ENCODE results near the gene SPAG9. TPM values are rescaled to one million over a fixed set of nuclear protein-coding genes. Genes with fewer than 3 reads are reported as not detected.
"Not testable (repeated sequence)": the region's sequence is repeated elsewhere in the genome, so short reads cannot be mapped to it uniquely, and the experiment has no call there.

The SPAG9 gene
- total RNA-seq, 2 donors from 2014 or later, result 50.4 to 127 TPM

DNA sequence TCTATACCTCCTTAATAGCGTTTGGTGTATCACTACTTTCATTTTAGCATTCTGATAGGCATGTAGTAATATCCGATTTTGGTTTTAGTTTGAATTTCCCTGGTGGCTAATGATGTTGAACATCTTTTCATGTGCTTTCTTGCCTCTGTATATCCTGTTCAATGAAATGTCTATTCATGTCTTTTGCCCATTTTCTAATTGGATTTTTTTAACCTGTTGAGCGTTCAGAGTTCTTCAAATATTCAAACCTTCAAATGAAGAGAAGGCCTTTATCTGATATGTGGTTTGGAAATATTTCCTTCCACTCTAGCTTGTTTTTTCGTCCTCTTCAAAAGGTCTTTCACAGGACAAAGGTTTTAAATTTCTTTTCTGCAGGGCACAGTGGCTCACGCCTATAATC is 30.3 kb upstream of the SPAG9 start:
- Mint-ChIP-seq H3K27me3 (no peaks in the 10 kb centered on the region), H3K9me3 (no peaks in the 10 kb centered on the region)
- no peak for ATAC-seq (replicated peaks)

DNA sequence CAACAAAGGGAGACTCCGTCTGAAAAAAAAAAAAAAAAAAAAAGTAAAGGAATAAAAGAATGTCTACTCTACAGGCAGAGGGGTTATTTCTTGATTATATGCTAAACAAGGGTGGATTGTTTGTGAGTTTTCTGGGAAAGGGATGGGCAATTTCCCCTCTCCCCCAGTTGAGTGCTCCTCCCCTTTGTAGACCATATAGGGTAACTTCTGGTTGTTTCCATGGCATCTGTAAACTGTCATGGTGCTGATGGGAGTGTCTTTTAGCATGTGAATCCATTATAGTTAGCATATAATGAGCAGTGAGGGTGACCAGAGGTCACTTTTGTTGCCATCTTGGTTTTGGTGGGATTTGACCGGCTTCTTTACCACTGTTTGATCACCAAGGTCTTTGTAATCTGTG is 28.5 kb upstream of the SPAG9 start:
- no peak overlapping the region for H3K4me3 Mint-ChIP-seq
- peaks cover 17% of the 10 kb centered on the region for H3K4me1 Mint-ChIP-seq
- H3K9me3 Mint-ChIP-seq, result no peaks in the 10 kb centered on the region
- ATAC-seq (replicated peaks), result no peak
- peak overlapping the region; percentile 20 for H3K27ac Mint-ChIP-seq
- no peaks in the 10 kb centered on the region for H3K36me3 Mint-ChIP-seq (ENCODE audit: low read depth)
- H3K27me3 Mint-ChIP-seq, result no peaks in the 10 kb centered on the region

More for the DNA sequence above, 30.3 kb upstream of the SPAG9 start:
- Mint-ChIP-seq H3K36me3 (ENCODE audit: low read depth) (no peaks in the 10 kb centered on the region), H3K27ac (no peak overlapping the region), H3K4me3 (no peak overlapping the region), H3K4me1 (peaks cover 17% of the 10 kb centered on the region)

DNA sequence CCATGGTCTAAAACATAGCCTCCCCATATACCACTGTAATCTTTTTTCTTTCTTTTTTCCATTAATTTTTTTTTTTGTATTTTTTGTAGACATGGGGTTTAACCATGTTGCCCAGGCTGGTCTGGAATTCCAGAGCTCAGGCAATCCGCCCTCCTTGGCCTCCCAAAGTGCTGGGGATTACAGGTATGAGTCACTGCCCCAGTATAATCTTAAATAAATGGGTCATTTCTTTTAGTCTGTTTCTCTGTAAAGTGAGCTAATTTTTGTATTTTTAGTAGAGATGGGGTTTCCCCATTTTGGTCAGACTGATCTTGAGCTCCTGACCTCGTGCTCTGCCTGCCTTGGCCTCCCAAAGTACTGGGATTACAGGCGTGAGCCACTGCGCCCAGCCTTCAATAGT is 27.0 kb upstream of the SPAG9 start:
- Mint-ChIP-seq H3K4me1 (peaks cover 17% of the 10 kb centered on the region), H3K27ac (peak overlapping the region; percentile 99), H3K9me3 (no peaks in the 10 kb centered on the region), H3K27me3 (no peaks in the 10 kb centered on the region), H3K4me3 (peak overlapping the region; percentile 69), H3K36me3 (ENCODE audit: low read depth) (no peaks in the 10 kb centered on the region)
- ATAC-seq (replicated peaks), result peak; percentile 75

DNA sequence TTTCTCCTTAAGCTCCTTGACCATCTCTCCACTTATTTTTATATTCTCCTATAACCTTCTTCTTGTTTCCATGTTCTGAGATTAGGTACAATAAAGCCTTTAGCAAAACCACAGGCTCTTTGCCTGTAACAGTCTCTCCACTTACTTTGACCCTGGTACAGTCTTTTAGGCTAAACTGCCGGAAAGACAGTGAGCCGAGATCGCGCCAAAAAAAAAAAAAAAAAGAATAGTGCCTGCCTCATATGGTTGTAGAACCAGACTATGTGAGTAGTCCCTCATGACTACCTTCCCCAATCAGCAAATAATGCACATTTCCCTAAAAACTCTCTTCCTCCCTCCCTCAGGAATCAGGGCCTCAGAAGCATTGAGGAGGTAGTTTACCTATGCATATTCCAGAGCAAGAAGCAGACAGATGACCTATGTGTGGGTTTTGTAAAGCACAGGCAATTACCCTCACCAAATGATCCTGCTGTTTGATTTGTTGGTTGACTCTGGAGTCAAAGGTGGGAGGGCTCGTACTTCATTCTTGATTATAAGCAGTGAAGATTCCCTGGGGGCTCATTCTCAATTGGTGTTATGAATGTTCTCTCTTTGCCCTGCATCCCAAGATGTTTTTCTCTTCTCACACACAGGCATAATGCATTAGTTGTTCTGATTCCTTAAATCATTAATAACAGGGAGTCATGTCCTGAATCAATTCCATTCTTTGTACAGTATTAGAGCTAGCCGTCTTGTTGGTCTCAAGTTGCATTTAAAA is 23.8 kb upstream of the SPAG9 start:
- Mint-ChIP-seq H3K36me3 (ENCODE audit: low read depth) (no peaks in the 10 kb centered on the region), H3K4me1 (peaks cover 17% of the 10 kb centered on the region), H3K9me3 (no peaks in the 10 kb centered on the region), H3K4me3 (no peak overlapping the region), H3K27me3 (no peaks in the 10 kb centered on the region), H3K27ac (peak overlapping the region; percentile 4)
- ATAC-seq (replicated peaks), result no peak

DNA sequence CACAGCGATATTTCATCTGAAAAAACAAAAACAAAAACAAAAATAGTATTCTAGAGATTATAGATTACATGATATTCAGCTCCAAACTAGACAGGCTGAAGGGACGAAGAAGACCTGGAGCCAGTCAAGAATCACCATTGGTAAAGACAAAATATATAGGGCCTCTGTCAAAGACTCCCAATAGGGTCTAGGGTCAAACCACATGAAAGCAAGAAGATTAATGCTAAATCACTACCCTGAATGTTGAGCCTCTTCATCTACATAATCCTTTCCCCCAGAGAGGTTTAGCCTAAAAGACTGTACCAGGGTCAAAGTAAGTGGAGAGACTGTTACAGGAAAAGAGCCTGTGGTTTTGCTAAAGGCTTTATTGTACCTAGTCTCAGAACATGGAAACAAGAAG is 21.9 kb upstream of the SPAG9 start:
- Mint-ChIP-seq H3K27ac (peak overlapping the region; percentile 22), H3K4me3 (no peak overlapping the region), H3K27me3 (no peaks in the 10 kb centered on the region), H3K9me3 (no peaks in the 10 kb centered on the region), H3K4me1 (peaks cover 13% of the 10 kb centered on the region), H3K36me3 (ENCODE audit: low read depth) (no peaks in the 10 kb centered on the region)
- ATAC-seq (replicated peaks), result no peak

DNA sequence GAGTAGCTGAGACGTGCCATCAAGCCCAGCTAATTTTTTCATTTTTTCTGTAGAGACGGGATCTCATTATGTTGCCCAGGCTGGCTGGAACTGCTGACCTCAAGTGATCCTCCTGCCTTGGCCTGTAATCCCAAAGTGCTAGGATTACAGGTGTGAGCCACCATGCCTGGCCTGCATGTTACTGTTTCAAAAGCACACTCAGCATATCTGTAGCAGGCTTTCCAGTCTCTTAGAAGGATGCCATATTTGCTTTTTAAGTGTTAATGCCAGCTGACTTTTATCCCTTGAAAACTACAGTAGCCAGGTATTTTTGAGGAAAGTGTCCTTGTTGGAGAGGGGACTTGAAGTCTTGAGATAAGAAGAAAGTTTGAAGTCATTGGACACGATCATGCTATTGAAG is 15.3 kb upstream of the SPAG9 start:
- Mint-ChIP-seq H3K4me3 (no peak overlapping the region), H3K36me3 (ENCODE audit: low read depth) (no peaks in the 10 kb centered on the region), H3K27ac (no peak overlapping the region), H3K4me1 (no peaks in the 10 kb centered on the region), H3K27me3 (no peaks in the 10 kb centered on the region), H3K9me3 (no peaks in the 10 kb centered on the region)
- ATAC-seq (replicated peaks), result no peak

DNA sequence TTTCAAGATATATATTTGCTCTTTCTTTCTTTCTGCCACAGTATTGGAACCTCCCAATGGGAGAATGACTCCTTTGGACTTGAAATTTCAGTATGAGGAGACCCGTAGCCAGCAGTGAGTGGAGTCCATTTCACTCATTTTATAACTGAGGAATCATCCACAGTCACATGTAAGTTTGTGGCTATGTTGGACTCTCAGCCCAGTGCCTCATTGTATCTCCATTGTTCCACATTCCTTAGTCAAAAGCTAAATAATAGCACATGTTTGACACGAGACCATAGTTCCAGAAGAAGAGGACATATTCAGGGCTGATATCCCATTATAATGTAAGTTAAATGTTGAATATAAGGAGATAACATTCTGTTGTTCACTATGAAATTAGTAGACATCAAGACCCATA is 12.7 kb upstream of the SPAG9 start:
- H3K36me3 Mint-ChIP-seq (ENCODE audit: low read depth), result no peaks in the 10 kb centered on the region
- H3K27me3 Mint-ChIP-seq, result no peaks in the 10 kb centered on the region
- no peaks in the 10 kb centered on the region for H3K4me1 Mint-ChIP-seq
- no peak overlapping the region for H3K4me3 Mint-ChIP-seq
- peak overlapping the region; percentile 36 for H3K27ac Mint-ChIP-seq
- ATAC-seq (replicated peaks), result peak; percentile 23
- no peaks in the 10 kb centered on the region for H3K9me3 Mint-ChIP-seq

DNA sequence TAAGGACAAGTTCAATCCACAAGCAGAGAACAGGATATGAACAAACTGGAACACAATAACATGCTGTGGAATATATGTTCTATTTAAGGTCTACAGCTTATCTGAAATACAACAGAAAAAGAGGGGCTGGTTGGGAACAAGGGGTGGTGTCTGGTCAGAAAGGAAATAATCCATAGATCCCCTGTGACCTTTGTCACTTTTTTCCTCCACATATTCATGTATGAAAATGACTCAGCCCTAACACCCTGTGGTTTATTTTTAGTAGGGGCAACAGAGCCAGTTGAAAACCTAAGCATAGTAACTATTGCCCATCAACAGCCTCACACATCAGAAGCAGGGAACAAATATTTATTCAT is 12.3 kb upstream of the SPAG9 start:
- no peaks in the 10 kb centered on the region for H3K36me3 Mint-ChIP-seq (ENCODE audit: low read depth)
- H3K9me3 Mint-ChIP-seq, result no peaks in the 10 kb centered on the region
- peak; percentile 69 for ATAC-seq (replicated peaks)
- peaks cover under 1% of the 10 kb centered on the region for H3K4me1 Mint-ChIP-seq
- peak overlapping the region; percentile 36 for H3K27ac Mint-ChIP-seq
- no peak overlapping the region for H3K4me3 Mint-ChIP-seq
- no peaks in the 10 kb centered on the region for H3K27me3 Mint-ChIP-seq

DNA sequence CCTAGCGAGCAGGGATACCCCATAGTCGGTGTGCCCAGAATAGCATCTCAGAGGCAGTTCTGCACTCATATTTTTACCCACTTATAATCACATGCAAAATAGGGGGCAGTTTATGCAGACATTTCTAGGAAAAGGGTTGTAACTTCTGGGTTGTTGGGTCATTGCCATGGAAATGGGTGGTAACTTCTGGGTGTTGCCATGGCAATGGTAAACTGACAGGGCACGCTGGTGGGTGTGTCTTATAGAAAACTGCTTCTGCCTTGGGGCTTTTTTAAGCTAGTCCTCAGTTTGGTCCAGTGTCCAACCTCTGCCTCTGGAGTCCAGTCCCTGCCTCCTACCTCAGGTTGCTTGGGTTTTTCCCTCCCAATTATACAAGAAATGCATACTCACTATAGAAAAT is 7.4 kb upstream of the SPAG9 start:
- Mint-ChIP-seq H3K9me3 (no peaks in the 10 kb centered on the region), H3K4me1 (peaks cover 5% of the 10 kb centered on the region), H3K36me3 (ENCODE audit: low read depth) (no peaks in the 10 kb centered on the region), H3K27ac (no peak overlapping the region), H3K4me3 (no peak overlapping the region), H3K27me3 (no peaks in the 10 kb centered on the region)
- peak; percentile 66 for ATAC-seq (replicated peaks)

DNA sequence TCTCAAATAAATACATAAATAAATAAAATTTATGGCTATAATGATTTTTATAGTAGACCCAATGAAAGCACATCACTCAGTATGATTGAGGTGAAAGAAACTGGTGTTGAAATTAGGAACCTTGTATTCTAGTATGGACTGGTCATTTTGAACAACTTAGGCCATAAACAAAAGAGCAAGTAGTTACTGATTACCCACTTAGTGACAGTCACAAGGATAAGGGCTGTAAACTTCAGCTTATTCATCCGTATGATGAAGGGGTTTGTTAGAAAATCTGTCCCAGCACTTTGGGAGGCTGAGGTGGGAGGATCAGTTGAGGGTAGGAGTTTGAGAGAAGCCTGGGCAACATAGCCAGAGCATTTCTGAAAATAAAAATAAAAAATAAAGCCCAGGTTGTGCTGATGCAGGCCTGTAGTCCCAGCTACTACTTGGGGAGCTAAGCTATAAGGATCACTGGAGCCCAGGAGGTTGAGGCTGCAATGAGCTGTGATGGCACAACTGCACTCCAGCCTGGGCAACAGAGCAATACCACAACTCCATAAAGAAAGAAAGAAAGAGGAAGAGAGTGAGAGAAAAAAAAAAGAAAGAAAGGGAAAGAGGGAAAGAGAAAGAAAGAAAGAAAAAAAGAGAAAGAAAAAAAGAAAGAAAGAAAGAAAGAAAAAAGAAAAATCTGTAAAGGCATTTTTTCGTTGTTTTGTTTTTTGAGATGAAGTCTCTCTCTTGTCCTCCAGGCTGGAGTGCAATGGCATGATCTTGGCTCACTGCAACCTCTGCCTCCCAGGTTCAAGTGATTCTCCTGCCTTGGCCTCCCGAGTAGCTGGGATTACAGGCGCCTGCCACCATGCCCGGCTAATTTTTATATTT is 4.2 kb upstream of the SPAG9 start:
- H3K36me3 Mint-ChIP-seq (ENCODE audit: low read depth), result peaks cover 12% of the 10 kb centered on the region
- no peaks in the 10 kb centered on the region for H3K27me3 Mint-ChIP-seq
- peak overlapping the region; percentile 33 for H3K27ac Mint-ChIP-seq
- H3K4me3 Mint-ChIP-seq, result no peak overlapping the region
- H3K4me1 Mint-ChIP-seq, result peaks cover 22% of the 10 kb centered on the region
- no peaks in the 10 kb centered on the region for H3K9me3 Mint-ChIP-seq
- ATAC-seq (replicated peaks), result no peak

DNA sequence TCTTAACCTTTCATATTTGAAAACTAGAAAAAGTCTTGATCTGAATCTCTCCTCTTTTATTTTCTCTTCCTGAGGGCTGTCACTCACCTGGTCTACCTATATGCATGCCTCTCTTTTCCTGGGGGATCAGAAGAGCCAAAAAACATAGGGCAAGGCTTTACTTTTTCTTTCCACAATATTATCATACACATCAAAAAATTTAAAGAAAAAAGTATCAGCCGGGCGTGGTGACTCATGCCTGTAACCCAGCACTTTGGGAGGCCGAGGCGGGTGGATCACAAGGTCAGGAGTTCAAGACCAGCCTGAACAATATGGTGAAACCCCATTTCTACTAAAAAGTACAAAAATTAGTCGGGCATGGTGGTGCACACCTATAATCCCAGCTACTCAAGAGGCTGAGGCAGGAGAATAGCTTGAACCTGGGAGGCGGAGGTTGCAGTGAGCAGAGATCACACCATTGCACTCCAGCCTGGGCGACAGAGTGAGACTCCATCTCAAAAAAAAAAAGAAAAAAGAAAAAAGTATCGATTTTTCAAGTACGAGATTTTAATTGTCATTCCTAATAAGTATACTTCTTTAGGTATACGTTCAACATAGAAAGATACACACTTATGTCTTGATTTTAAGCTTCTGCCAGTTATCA is 1.9 kb upstream of the SPAG9 start:
- Mint-ChIP-seq H3K4me1 (peaks cover 18% of the 10 kb centered on the region), H3K36me3 (ENCODE audit: low read depth) (peaks cover 35% of the 10 kb centered on the region), H3K27ac (peak overlapping the region; percentile 100), H3K4me3 (peak overlapping the region; percentile 100)
- not testable (repeated sequence) for ATAC-seq (replicated peaks); H3K9me3 Mint-ChIP-seq; H3K27me3 Mint-ChIP-seq

DNA sequence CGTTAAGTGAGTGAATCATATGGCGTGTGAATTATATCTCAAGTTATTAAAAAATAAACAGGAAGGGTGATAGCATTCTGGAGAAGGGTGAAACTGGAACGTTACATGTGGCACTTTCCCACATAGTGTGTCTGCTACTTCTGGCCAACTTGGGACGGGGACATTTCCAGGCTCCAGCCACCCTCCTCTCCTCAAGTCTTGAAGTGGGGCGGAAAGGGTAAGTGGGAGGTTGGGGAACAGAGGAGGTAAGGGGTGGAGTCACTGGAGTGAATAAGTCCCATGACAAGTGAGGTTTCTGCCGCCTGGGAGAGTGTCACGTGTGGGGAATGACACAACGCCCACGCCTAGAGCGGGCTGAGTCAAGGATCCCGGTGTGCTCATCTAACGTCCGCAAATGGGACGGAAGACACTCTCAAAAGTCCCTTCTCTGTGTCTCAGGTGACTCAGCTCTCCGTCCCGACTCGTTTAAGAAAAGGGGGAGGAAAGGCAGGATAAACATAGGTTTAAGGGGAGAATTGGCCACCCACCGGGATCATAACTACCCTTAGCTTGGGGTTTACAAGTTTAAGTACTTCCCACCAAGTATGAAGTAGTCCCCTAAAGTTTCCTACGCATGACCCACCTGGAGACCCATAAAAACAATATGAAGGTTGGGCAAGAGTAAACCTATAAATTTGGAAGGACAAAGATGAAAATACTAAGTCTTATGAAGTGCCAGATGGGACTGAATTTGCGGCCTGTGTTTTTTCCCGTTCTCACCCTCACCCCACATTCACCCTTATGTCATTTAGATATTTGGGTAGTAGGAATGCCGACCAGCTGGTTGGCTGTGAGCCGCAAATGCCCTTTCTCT is 1.2 kb upstream of the SPAG9 start:
- peak overlapping the region; percentile 100 for H3K27ac Mint-ChIP-seq
- H3K27me3 Mint-ChIP-seq, result no peaks in the 10 kb centered on the region
- H3K9me3 Mint-ChIP-seq, result no peaks in the 10 kb centered on the region
- H3K4me1 Mint-ChIP-seq, result peaks cover 22% of the 10 kb centered on the region
- peak overlapping the region; percentile 100 for H3K4me3 Mint-ChIP-seq
- ATAC-seq (replicated peaks), result peak; percentile 75
- H3K36me3 Mint-ChIP-seq (ENCODE audit: low read depth), result peaks cover 42% of the 10 kb centered on the region

DNA sequence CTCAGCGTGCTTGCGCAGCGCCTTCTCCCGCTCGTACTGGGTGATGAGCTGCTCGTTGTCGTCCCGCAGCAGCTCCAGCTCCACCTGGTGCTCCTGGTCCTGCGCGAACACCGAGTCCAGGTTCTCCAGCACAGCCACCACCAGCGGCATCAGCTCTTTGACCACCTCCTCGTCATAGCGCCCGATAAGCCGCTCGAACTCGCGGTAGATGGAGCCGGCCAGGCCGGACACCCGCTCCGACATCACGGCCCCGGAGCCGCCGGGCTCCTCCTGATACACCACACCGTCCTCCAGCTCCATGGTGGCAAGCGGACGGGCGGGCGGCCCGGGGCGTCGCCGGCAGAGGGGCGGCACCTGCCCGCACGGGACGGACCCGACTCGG is 320 bp downstream of the SPAG9 start:
- ATAC-seq (replicated peaks), result peak; percentile 57

More for the DNA sequence above, 320 bp downstream of the SPAG9 start:
- peak overlapping the region; percentile 100 for H3K27ac Mint-ChIP-seq
- peaks cover 53% of the 10 kb centered on the region for H3K36me3 Mint-ChIP-seq (ENCODE audit: low read depth)
- peaks cover 32% of the 10 kb centered on the region for H3K4me1 Mint-ChIP-seq
- H3K9me3 Mint-ChIP-seq, result no peaks in the 10 kb centered on the region
- no peaks in the 10 kb centered on the region for H3K27me3 Mint-ChIP-seq
- peak overlapping the region; percentile 100 for H3K4me3 Mint-ChIP-seq

All from activated T-helper 17 cell treated with anti-CD3 and anti-CD28 coated beads, Interleukin-2, amount 50 U/mL, for 72 hours (primary cell).